ENCODE measurements around the gene PKHD1. TPM values are rescaled to one million over a fixed set of nuclear protein-coding genes. Genes with fewer than 3 reads are reported as not detected.
A peak's percentile ranks its signal among the peaks of the same experiment; 100 is the strongest.

The PKHD1 gene
- total RNA-seq, 1 experiment from 2014 or later: 0.03 TPM

DNA sequence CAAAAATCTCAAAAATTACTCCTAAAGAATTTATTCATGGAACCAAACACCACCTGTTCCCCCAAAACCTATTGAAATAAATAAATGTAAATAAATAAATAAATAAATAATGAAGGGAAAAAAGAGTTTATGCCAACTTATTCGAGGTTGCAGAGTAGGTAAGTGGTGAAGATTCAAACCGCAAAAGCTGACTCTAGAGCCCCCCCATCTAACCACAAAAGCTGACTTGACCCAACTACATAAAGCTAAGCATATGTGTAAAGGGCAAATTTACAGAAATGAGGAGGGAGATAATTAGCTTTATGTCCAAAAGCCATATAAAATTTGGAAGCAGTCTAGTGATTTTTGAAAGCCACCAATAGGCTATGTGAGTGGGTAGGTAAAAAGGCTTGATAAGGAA is 486.9 kb downstream of the PKHD1 start:
- DNase-seq (ENCODE audit: low read depth, low spot score): no peak
- in situ Hi-C loops (cut with HindIII; ENCODE audit: low pct_unique_long_range_greater_than_20kb, low sequenced_read_pairs): no loop called here

DNA sequence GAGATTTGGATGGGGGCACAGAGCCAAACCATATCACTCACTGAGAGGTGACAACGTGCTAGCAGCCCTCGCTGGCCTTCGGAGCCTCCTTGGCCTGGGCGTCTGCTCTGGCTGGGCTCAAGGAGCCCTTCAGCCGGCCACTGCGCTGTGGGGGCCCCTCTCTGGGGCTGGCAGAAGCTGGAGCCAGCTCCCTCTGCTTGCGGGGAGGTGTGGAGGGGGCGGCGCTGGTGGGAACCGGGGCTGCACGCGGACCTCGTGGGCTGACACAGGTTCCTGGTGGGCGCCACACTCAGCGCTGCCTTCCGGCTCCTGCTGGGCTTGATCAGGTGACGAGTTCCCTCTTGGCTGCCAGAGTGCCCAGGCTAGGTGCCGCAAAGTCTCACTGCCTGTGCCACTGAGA is 489.2 kb downstream of the PKHD1 start:
- in situ Hi-C loops (cut with HindIII; ENCODE audit: low pct_unique_long_range_greater_than_20kb, low sequenced_read_pairs): no loop called here

DNA sequence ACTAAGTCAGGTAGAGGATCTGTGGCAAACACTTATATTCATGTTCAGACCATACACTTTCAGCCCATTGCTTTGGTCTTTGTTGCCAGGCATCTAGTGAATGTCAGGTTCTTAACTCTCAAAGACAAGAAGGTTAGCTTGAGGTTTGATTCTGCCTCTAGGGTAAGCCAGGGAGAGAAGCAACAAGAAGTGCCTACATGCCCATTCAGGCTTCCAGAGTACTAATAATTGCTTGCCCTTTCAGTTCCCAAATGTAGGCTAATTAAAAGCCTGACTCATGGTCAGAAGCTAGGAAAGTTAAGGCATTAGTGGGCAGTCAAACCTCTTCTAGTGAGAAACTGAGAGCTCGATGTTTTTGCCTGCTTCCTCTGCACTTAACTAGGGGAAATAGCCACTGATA is 492.4 kb downstream of the PKHD1 start:
- in situ Hi-C loops (cut with HindIII; ENCODE audit: low pct_unique_long_range_greater_than_20kb, low sequenced_read_pairs): no loop called here

More for the DNA sequence above, 489.2 kb downstream of the PKHD1 start:
- DNase-seq (ENCODE audit: low read depth, low spot score): no peak

DNA sequence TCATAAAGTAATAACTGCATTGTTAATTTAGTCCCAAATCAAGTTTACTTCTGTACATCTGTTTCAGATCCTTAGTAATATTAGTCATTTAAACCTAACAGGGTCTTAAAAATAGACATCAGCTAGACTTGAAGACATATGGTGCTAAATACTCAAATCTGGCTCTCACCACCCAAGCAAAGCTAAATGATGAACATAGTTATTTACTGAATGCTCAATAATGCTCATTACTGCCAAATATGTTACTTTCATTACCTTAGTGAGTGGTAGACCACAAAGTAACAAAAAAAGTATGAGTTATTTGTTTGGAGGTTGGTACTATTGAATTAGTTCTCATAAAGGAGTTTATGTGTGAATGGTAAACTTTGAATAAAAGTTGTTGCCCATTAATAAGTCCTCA is 502.1 kb downstream of the PKHD1 start:
- in situ Hi-C loops (cut with HindIII; ENCODE audit: low pct_unique_long_range_greater_than_20kb, low sequenced_read_pairs): no loop called here

More for the DNA sequence above, 492.4 kb downstream of the PKHD1 start:
- no peak for DNase-seq (ENCODE audit: low read depth, low spot score)

DNA sequence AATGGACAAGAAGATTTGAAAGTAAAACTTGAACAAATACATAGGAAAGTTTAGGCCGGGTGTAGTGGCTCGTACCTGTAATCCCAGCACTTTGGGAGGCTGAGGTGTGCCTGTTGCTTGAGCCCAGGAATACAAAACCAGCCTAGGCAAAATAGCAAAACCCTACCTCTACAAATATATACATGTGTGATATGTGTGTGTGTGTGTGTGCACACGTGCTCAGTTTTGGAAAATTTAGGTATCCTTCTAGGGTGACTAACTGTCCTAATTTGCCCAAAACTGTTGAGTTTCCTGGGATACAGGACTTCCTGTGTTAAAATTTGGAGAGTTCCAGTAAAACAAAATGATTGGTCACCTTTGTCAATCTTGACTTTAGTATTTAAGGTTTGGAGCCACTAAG is 503.2 kb downstream of the PKHD1 start:
- in situ Hi-C loops (cut with HindIII; ENCODE audit: low pct_unique_long_range_greater_than_20kb, low sequenced_read_pairs): no loop called here
- no peak for DNase-seq (ENCODE audit: low read depth, low spot score)

More for the DNA sequence above, 502.1 kb downstream of the PKHD1 start:
- no peak for DNase-seq (ENCODE audit: low read depth, low spot score)

DNA sequence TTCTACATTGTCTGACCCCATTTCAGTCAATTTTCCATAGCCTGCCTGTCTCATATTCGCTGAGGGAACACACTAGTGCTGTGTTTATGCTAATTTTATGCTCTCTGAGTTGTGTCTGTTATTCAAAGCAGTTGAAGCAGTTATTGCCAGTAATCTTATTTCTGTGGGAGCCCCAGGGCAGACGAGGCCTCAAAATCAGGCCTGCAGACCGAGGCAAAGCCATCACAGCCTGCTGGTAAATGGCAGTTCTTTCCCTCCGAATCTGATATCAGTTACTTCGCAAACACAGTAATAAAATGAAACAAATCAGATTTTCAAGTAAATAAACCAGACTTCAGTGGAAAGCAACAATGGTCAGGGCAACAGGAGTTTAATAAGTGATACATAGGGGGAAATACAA is 508.4 kb downstream of the PKHD1 start:
- in situ Hi-C loops (cut with HindIII; ENCODE audit: low pct_unique_long_range_greater_than_20kb, low sequenced_read_pairs): no loop called here

DNA sequence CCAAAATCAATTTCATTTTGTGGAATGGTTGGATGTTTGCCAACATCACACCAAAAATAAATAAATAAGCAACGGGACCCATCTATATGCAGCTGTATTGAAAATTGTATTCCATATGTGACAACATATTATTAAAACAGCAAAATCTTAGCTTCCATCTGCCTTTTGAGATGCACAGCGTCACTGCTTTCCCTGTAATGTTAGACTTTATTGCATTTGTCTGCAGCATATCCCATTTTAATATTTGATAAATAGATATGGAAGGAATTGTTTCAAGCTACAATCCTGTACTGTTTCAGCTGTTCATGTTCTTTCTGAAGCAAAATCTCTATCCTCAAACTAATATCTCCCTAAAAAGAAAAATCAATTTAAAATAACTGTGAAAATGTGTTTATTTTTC is 509.1 kb downstream of the PKHD1 start:
- in situ Hi-C loops (cut with HindIII; ENCODE audit: low pct_unique_long_range_greater_than_20kb, low sequenced_read_pairs): no loop called here
- no peak for DNase-seq (ENCODE audit: low read depth, low spot score)

More for the DNA sequence above, 508.4 kb downstream of the PKHD1 start:
- DNase-seq (ENCODE audit: low read depth, low spot score): no peak

DNA sequence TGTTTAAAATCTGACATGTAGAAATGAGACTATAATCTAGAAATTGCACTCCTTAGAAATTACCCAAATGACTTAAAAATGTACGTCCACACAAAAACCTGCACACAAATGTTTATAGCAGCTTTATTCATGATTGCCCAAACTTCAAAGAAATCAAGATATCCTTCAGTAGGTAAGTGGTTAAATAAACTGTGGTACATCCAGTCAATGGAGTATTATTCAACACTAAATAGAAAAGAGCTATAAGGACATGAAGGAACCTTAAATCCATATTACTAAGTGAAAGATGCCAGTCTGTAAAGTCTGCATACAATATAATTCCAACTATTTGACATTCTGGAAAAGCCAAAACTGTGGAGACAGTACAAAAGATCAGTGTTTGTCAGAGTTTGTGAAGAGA is 513.4 kb downstream of the PKHD1 start:
- no peak for DNase-seq (ENCODE audit: low read depth, low spot score)
- in situ Hi-C loops (cut with HindIII; ENCODE audit: low pct_unique_long_range_greater_than_20kb, low sequenced_read_pairs): no loop called here

DNA sequence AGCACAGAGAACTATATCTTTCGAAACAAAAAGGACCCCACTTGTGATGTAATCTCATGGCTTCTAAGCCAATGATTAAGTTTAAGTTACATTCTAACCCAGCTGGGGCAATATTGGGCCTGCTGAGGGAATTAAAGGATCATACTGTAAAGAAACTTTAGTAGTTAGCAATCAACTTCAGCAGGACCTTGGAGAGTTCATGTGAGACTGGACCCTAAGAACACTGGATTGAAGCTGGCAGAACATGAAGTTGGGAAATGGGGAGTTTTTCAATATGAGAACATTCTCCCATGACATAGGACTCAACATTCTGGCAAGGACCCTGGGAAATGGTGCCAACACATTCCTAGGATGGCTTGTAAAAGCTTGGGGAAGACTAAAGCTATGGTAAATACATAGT is 516.2 kb downstream of the PKHD1 start:
- DNase-seq (ENCODE audit: low read depth, low spot score): no peak
- in situ Hi-C loops (cut with HindIII; ENCODE audit: low pct_unique_long_range_greater_than_20kb, low sequenced_read_pairs): no loop called here

DNA sequence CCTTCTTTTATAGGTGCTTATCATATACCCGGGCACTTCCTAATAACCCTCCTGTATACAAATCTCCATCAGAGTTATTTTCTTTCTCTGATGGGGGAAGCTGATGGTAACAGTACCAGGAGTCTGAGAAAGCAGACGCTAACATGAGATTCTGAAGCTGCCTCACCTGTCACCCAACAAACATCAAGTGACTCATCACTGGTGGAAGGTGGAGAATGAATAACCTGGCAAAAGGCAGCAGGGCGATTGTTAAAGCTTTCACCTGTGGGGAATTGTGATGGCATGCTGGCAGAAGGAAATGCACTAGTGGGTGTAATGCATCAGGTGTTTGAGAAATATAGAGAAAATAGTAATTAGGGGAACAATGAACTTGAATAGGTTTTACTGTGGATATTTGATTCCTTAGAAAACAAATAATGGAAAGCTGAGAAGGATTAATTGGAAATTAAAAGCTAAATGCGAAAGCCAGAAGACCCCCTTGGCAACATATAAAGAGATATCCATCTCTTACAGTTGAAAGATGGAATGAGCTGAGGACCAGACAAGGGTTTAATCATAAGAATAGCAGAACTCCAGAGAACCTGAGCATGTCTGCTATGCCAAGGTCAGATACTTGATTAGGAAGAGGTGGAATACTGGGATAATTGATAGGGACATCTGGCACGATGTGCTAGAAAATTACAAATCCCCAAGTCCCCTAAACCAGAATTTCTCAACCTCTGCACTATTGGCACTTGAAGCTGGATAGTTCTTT is 517.1 kb downstream of the PKHD1 start:
- in situ Hi-C loops (cut with HindIII; ENCODE audit: low pct_unique_long_range_greater_than_20kb, low sequenced_read_pairs): no loop called here
- no peak for DNase-seq (ENCODE audit: low read depth, low spot score)

DNA sequence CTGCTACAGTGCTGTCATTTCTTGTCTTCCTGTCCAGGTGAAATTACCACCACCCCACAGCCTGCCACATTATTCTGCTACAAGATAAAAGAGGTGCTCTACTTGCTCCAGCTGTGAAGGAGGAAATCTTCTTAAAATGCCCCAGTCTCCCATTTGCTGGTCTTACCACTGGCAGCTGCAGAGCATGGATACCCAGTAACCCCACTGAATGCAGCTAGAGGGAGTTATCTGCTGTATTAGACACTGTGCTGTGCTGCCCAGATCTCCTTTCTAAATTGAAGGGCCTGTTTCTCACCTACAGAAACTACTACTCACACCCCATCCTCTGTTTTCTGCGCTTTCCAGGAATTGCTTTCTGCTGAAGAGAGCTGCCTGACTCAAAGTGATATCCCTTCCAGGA is 517.8 kb downstream of the PKHD1 start:
- in situ Hi-C loops (cut with HindIII; ENCODE audit: low pct_unique_long_range_greater_than_20kb, low sequenced_read_pairs): no loop called here
- peak; percentile 24 for DNase-seq (ENCODE audit: low read depth, low spot score)

DNA sequence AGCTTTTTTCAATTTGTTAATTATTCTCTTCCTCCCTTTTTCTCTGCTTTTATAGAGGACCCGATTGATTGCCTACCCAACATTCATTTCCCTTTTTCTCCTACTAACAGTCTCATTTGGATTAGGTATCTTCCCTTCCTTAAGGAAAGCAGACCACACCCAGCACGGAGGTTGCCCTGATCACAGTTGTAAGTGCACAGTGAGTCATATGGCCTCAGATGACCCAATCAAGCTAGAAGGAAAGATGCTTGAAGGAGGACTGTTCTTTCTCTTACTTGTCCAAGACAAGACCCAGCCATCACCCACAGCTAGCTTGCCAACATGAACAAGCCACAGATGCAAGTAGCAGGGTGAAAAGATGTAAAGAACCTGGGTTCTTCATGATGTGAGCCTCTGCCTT is 518.6 kb downstream of the PKHD1 start:
- in situ Hi-C loops (cut with HindIII; ENCODE audit: low pct_unique_long_range_greater_than_20kb, low sequenced_read_pairs): no loop called here
- no peak for DNase-seq (ENCODE audit: low read depth, low spot score)

DNA sequence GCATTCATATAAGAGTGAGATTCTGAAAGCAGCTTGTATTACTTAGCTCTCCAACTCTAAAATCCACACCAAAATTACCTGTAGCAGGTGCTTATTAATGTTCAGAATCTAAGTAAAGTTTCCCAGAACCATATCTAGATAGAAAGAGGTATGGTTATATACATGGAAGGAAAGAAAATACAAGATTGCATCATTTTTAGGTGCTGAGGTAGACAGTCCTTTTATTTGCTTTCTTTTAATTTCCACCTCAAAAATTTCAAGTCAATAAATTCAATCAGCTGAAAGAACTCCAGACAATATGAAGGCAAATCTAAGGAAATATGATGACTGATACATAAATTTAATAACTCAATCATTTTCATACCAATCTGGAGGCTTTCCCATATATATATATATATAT is 521.9 kb downstream of the PKHD1 start:
- no peak for DNase-seq (ENCODE audit: low read depth, low spot score)
- in situ Hi-C loops (cut with HindIII; ENCODE audit: low pct_unique_long_range_greater_than_20kb, low sequenced_read_pairs): no loop called here

Small RNA genes within 50 kb of the gene (small RNA-seq; reads per million reads assigned to genes)
- gene RN7SL580P: 0 reads per million in 2 experiments

Other genes starting within 250 kb of the PKHD1 start
- gene IL17A, start 98.8 kb upstream of the PKHD1 start, total RNA-seq (2014; rRNA removed; shearing (Covaris generic)): not detected in 2 replicates
- not detected in 2 replicates for gene IL17F, start 156.9 kb upstream of the PKHD1 start, total RNA-seq (2014; rRNA removed; shearing (Covaris generic))
- gene MCM3, start 197.1 kb upstream of the PKHD1 start, total RNA-seq (2014; rRNA removed; shearing (Covaris generic)): 109 and 113 TPM in 2 replicates

Data from SK-MEL-5 (cell line).